HG03575 (cell line): Measurements from ENCODE around the gene EMILIN2.
"Not testable (repeated sequence)": the region's sequence is repeated elsewhere in the genome, so short reads cannot be mapped to it uniquely, and the experiment has no call there.

Experiments used
- ATAC-seq: cut with Tn5 transposase; IDR thresholded peaks from one replicate; pipeline ENCODE4 v1.9.1; 2021; ENCODE audit not compliant: unreplicated experiment, insufficient number of reproducible peaks, low FRiP score; ENCODE audit errors: extremely low read depth

EMILIN2 gene

GRCh38 chr18:2846636-2847316 lies at the start of gene EMILIN2:
TSS of gene EMILIN2 (plus strand) at chr18:2847006. CDS start at chr18:2847189, 183 bp downstream.
- no peak for ATAC-seq

- no peak for ATAC-seq
Observed at GRCh38 chr18:2797951-2798350, 48.9 kb upstream of the EMILIN2 start.

- no peak for ATAC-seq
Observed at GRCh38 chr18:2799369-2799768, 47.4 kb upstream of the EMILIN2 start.

GRCh38 chr18:2805970-2806943 lies 40.5 kb upstream of the EMILIN2 start:
- ATAC-seq, result no peak

- ATAC-seq, result not testable (repeated sequence)
Observed at GRCh38 chr18:2808640-2809039, 38.2 kb upstream of the EMILIN2 start.

GRCh38 chr18:2809666-2810183 lies 37.1 kb upstream of the EMILIN2 start:
- ATAC-seq, result not testable (repeated sequence)

- ATAC-seq, result no peak
Observed at GRCh38 chr18:2811416-2811815, 35.4 kb upstream of the EMILIN2 start.

- no peak for ATAC-seq
Observed at GRCh38 chr18:2814928-2815327, 31.9 kb upstream of the EMILIN2 start.

- ATAC-seq, result no peak
Observed at GRCh38 chr18:2818281-2818680, 28.5 kb upstream of the EMILIN2 start.

- no peak for ATAC-seq
Observed at GRCh38 chr18:2821695-2822094, 25.1 kb upstream of the EMILIN2 start.

GRCh38 chr18:2822213-2822921 lies 24.4 kb upstream of the EMILIN2 start:
- ATAC-seq, result no peak

- ATAC-seq, result no peak
Observed at GRCh38 chr18:2823202-2823601, 23.6 kb upstream of the EMILIN2 start.

- ATAC-seq, result no peak
Observed at GRCh38 chr18:2823966-2824365, 22.8 kb upstream of the EMILIN2 start.

- no peak for ATAC-seq
Observed at GRCh38 chr18:2824865-2825264, 21.9 kb upstream of the EMILIN2 start.

GRCh38 chr18:2825613-2826175 lies 21.1 kb upstream of the EMILIN2 start:
- no peak for ATAC-seq

GRCh38 chr18:2826581-2826980 lies 20.2 kb upstream of the EMILIN2 start:
- no peak for ATAC-seq

- ATAC-seq, result no peak
Observed at GRCh38 chr18:2827061-2827460, 19.7 kb upstream of the EMILIN2 start.

- not testable (repeated sequence) for ATAC-seq
Observed at GRCh38 chr18:2836118-2836517, 10.7 kb upstream of the EMILIN2 start.

GRCh38 chr18:2837290-2837689 lies 9.5 kb upstream of the EMILIN2 start:
- not testable (repeated sequence) for ATAC-seq
